Fibroblast of pulmonary artery (primary cell): ENCODE data around the gene C11orf21.

Experiments
- DNase-seq: peaks from one replicate; pipeline ENCODE4 v3.0.0-alpha.2; 2010; ENCODE audit warnings: low read depth
- H3K4me3 ChIP-seq: replicated peaks from 2 replicates; pipeline ENCODE4 v1.5.1; 2011; ENCODE audit warnings: low read depth, mild to moderate bottlenecking, control low read depth, low read length, moderate library complexity
- CTCF ChIP-seq: IDR thresholded peaks from 2 replicates; pipeline ENCODE4 v1.5.1; 2011; ENCODE audit warnings: mild to moderate bottlenecking, control low read depth, low read length, inconsistent platforms; ENCODE audit errors: missing control alignments

Gene C11orf21

GRCh38 chr11:2298795-2299761, 2.6 kb downstream of the C11orf21 start:
- no peak for DNase-seq
- no peak overlapping the region for H3K4me3 ChIP-seq
- TF ChIP-seq CTCF: no peak

- DNase-seq: no peak
- TF ChIP-seq CTCF: no peak
- no peak overlapping the region for H3K4me3 ChIP-seq
Observed at GRCh38 chr11:2298131-2298794, 3.5 kb downstream of the C11orf21 start.

GRCh38 chr11:2297623-2298030, 4.1 kb downstream of the C11orf21 start:
- DNase-seq: no peak
- TF ChIP-seq CTCF: no peak
- no peak overlapping the region for H3K4me3 ChIP-seq

GRCh38 chr11:2296913-2297622, 4.7 kb downstream of the C11orf21 start:
- TF ChIP-seq CTCF: no peak
- DNase-seq: no peak
- no peak overlapping the region for H3K4me3 ChIP-seq

GRCh38 chr11:2295971-2296912, 5.5 kb downstream of the C11orf21 start:
- no peak for DNase-seq
- H3K4me3 ChIP-seq: no peak overlapping the region
- TF ChIP-seq CTCF: no peak

- no peak for DNase-seq
- TF ChIP-seq CTCF: no peak
- H3K4me3 ChIP-seq: no peak overlapping the region
Observed at GRCh38 chr11:2294926-2295290, 6.8 kb downstream of the C11orf21 start.
